Subcutaneous adipose tissue (tissue), 4 donors: Measurements from ENCODE around the gene TBC1D7. TPM values are rescaled to one million over a fixed set of nuclear protein-coding genes. Genes with fewer than 3 reads are reported as not detected.

Experiments used
- CTCF ChIP-seq: fragments of 450-650 bp; IDR thresholded peaks from one replicate; pipeline ENCODE4 v1.5.1; 2016; ENCODE audit warnings: low read depth, mild to moderate bottlenecking, control low read depth, antibody characterized with exemption, moderate library complexity
- total RNA-seq, 4 donors: library from RNA; depleted of rRNA; stranded (reverse); fragments of >200 nt; gene quantifications; one replicate each; pipeline ENCODE4 v1.1.0, GENCODE V29; 2016

Gene TBC1D7
- total RNA-seq, 4 donors from 2014 or later, result 8.6 to 19.0 (median 9.7) TPM

DNA sequence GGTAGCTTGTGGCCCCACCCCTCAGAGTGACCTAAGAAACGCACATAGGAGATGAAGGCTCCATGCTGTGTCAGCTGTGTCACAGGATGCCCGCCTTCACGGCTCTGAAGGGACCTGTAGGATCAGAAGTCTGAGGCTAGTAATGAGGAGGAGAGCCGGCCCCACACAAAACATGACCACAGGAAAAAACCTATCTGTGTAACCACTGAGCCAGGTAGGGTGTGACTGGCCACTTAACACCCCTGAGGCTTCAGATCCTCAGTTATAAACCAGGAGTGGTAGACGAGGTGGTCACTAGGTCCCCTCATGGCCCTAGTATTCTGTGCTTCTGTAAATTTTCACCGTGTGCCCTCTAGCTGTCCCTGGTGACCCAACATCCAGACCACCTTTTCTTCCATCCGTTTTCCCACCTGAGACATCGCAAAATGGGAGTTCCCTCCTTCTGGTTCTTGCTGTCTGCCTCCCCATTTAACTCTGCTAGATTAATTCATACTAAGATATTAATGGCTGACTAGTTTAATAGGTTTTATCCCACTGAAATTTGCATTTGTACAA lies 52.8 kb downstream of the TBC1D7 start:
- TF ChIP-seq CTCF, result no peak

- no peak for TF ChIP-seq CTCF
Observed at GRCh38 chr6:13274707-13275434, 53.5 kb downstream of the TBC1D7 start.

- no peak for TF ChIP-seq CTCF
Observed at GRCh38 chr6:13273931-13274706, 54.2 kb downstream of the TBC1D7 start.

DNA sequence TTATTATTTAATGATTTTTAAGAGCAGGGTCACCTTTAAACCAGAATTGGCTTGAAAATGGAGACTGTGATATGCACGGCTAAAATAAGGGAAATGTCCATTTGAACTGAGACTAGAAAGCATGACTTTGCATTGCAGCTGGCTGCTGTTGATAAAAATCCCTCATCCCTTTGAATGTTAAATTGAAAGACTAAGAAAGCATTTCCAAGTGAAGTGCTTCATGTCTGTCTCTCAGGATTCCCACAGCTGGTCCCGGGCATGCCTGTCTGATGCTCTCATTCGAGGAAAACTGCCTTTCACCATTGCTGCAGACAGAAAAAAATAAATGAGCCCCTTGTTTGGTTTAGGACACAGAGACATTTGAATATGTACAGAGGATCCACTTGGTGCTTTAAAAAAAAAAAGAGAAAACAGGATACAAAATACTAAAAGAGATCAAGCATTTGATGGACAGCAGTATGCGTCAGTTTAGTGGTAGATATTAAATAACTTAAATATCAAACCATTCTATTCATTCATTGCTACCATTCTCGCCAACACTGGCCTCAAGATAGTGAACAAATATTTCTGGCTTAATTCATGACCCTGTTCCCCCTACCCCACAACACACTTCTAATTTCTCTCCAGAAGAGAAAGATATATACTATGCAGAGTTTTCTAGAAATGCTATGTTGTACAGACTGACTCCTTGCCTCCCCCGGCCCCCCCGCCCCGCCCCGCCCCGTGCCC lies 55.0 kb downstream of the TBC1D7 start:
- TF ChIP-seq CTCF, result no peak

DNA sequence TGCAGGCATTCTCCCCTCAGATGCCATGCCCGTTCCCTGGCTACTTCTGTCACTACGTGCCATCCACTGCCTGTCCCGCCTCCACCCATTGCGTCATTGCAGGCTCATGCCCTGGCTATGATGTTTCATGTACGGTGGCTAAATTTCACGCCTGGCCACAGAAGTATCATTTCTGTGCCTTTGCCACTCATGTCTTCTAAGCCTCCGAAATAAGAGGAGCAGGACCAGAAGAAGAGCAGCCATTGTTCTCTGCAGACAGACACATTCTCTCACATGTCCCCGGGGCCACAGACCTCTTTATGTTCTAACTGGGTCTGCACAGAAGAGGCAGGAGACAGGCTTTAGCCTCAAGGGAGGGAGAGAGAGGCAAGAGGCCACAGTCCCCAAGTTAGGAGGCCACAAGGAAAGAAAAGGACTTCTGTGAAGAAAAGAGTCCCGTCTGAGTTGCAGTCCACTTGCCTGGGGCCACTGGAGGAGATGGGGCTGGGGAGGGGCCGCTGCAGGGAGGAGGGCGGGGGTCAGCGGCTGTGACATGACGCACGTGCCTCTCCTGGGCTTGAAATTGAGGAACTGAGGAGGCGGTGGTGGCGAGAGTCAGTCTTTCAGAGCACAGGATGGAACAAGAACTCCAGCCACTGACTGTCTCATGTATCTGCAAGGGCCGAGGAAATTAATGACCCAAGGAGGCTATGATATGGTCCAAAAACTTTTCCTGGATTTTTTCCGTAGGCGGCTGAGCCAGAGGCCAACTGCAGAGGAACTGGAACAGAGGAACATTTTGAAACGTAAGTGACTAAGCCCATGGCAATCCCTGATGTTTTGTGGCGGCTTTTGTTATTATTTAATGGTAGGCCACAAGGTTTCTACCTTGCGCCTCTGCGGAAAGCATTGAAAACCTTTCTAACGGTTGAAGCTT lies 55.9 kb downstream of the TBC1D7 start:
- no peak for TF ChIP-seq CTCF

- TF ChIP-seq CTCF, result no peak
Observed at GRCh38 chr6:13268913-13269518, 59.3 kb downstream of the TBC1D7 start.
